ENCODE data around the gene TEX22.

- TF ChIP-seq FOXM1 (IDR thresholded peaks at IDR 0.05; ENCODE audit: borderline replicate concordance, low read depth) (no peak), YY1 (IDR thresholded peaks at IDR 0.05; ENCODE audit: low read depth) (no peak), TAF1 (IDR thresholded peaks at IDR 0.05; ENCODE audit: low read depth) (no peak), TEAD4 (IDR thresholded peaks at IDR 0.05) (no peak), CEBPB (IDR thresholded peaks at IDR 0.05) (no peak), EGR1 (IDR thresholded peaks at IDR 0.05) (no peak), EP300 (IDR thresholded peaks at IDR 0.05; ENCODE audit: borderline replicate concordance) (no peak), RAD21 (IDR thresholded peaks at IDR 0.05; ENCODE audit: low read depth) (no peak), CREB1 (IDR thresholded peaks at IDR 0.05; ENCODE audit: low read depth) (no peak), NFIC (IDR thresholded peaks at IDR 0.05) (no peak), TCF12 (IDR thresholded peaks at IDR 0.05; ENCODE audit: low read depth) (no peak)
- TF ChIP-seq, protein P1, sequence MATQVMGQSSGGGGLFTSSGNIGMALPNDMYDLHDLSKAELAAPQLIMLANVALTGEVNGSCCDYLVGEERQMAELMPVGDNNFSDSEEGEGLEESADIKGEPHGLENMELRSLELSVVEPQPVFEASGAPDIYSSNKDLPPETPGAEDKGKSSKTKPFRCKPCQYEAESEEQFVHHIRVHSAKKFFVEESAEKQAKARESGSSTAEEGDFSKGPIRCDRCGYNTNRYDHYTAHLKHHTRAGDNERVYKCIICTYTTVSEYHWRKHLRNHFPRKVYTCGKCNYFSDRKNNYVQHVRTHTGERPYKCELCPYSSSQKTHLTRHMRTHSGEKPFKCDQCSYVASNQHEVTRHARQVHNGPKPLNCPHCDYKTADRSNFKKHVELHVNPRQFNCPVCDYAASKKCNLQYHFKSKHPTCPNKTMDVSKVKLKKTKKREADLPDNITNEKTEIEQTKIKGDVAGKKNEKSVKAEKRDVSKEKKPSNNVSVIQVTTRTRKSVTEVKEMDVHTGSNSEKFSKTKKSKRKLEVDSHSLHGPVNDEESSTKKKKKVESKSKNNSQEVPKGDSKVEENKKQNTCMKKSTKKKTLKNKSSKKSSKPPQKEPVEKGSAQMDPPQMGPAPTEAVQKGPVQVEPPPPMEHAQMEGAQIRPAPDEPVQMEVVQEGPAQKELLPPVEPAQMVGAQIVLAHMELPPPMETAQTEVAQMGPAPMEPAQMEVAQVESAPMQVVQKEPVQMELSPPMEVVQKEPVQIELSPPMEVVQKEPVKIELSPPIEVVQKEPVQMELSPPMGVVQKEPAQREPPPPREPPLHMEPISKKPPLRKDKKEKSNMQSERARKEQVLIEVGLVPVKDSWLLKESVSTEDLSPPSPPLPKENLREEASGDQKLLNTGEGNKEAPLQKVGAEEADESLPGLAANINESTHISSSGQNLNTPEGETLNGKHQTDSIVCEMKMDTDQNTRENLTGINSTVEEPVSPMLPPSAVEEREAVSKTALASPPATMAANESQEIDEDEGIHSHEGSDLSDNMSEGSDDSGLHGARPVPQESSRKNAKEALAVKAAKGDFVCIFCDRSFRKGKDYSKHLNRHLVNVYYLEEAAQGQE (IDR thresholded peaks at IDR 0.05; ENCODE audit: low read depth), result no peak
- TF ChIP-seq, protein P2, sequence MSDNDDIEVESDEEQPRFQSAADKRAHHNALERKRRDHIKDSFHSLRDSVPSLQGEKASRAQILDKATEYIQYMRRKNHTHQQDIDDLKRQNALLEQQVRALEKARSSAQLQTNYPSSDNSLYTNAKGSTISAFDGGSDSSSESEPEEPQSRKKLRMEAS (IDR thresholded peaks at IDR 0.05), result no peak
- TF ChIP-seq, protein P3, sequence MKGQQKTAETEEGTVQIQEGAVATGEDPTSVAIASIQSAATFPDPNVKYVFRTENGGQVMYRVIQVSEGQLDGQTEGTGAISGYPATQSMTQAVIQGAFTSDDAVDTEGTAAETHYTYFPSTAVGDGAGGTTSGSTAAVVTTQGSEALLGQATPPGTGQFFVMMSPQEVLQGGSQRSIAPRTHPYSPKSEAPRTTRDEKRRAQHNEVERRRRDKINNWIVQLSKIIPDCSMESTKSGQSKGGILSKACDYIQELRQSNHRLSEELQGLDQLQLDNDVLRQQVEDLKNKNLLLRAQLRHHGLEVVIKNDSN (IDR thresholded peaks at IDR 0.05), result no peak
Observed at GRCh38 chr14:105374389-105374788, 23.9 kb upstream of the TEX22 start.
